ENCODE data around the gene DPEP1. TPM values are rescaled to one million over a fixed set of nuclear protein-coding genes. Genes with fewer than 3 reads are reported as not detected.

Gene DPEP1
- total and polyA plus RNA-seq, 2 donors (not counting 3 experiments of a cell fraction or from before 2014, with no cell fraction given) = 0.37 to 0.44 TPM

DNA sequence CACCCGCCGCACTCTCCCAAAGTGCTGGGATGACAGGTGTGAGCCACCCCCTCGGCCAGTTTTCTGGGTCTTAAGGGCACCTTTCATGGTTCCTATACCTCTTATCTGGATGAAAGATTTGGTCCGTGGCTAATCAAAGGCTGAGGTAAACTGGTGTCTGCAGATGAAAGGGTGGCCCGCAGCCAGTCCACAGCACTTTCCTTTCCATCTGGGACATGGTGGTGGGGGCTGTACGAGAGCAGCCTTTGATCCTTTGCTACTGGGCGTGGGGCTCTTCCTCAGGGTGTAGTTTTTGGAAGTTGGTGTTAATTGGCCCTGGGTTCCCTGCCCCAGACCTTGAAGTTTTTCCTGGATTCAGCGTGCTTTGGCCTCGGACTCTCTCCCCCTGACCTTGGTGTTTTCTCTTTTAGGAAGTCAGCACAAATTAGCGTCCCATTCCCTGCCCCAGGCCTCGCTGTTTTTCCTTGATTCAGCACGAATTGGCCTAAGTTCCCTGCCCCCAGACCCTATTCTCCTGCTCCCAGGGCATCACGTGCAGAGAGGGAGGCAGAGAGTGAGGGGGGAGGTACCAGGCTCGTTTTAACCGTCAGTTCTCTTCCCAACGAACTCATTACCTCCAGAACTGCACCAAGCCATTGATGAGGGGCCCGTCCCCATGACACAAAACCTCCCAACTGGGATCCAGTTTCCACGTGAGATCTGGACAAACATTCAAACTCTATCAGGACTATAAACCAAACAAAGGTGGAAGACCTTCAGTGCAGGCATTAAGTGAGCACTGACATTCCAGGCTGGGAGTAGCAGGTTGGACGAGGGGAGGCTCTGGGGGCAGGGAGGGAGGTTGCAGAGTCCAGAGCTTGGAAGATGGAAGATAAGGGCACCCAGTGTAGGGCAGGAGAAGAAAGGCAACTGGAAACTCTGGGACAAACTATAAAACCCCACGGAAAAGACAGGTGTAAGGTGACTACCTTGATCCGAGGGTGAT, 11.6 kb downstream of the DPEP1 start:
- Histone ChIP-seq H3K4me1 (ENCODE audit: control insufficient read depth, extremely low read depth, insufficient read depth, low read length) (peaks cover 12% of the 10 kb centered on the region), H3K9me3 (replicated peaks; ENCODE audit: control insufficient read depth, insufficient read depth, low read length) (no peaks in the 10 kb centered on the region), H3K27me3 (ENCODE audit: control insufficient read depth in 2 of 2, insufficient read depth in 2 of 2, low read length in 2 of 2) (peaks cover 0 to 8% of the 10 kb centered on the region in 2 experiments), H3K4me2 (ENCODE audit: insufficient read depth, low read length) (no peak overlapping the region), H4K20me1 (replicated peaks; ENCODE audit: control insufficient read depth, extremely low read depth, insufficient read depth, low read length) (no peaks in the 10 kb centered on the region), H3K27ac (ENCODE audit: insufficient read depth, low read depth, low read length) (no peak overlapping the region), H3K79me2 (ENCODE audit: control insufficient read depth, insufficient read depth, low read length) (no peaks in the 10 kb centered on the region), H3K4me3 (replicated peaks in 1 of 3; ENCODE audit: insufficient read depth in 1 of 3, low read depth in 1 of 3, low read length in 3 of 3) (no peak overlapping the region), H2AFZ (ENCODE audit: low read depth, low read length) (no peak overlapping the region), H3K9ac (replicated peaks; ENCODE audit: extremely low read depth, insufficient read depth, low read length) (no peak overlapping the region), H3K36me3 (ENCODE audit: control insufficient read depth in 2 of 2, extremely low read depth in 1 of 2, insufficient read depth in 2 of 2, low read length in 2 of 2) (no peaks in the 10 kb centered on the region), H3K9me1 (replicated peaks; ENCODE audit: control insufficient read depth, extremely low read depth, insufficient read depth, low read length) (no peaks in the 10 kb centered on the region)
- FAIRE-seq (no peak), DNase-seq (ENCODE audit: low read depth, low spot score) (no peak)
- intact Hi-C loops (cut with micrococcal nuclease) = loop anchor here (5.0 kb wide), 1 partner anchor 43 kb away; no protein-coding TSS in a partner anchor
- TF ChIP-seq, protein P1, sequence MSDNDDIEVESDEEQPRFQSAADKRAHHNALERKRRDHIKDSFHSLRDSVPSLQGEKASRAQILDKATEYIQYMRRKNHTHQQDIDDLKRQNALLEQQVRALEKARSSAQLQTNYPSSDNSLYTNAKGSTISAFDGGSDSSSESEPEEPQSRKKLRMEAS (IDR thresholded peaks at IDR 0.05; ENCODE audit: insufficient read depth, insufficient read length) = no peak
- TF ChIP-seq POLR2A (IDR thresholded peaks at IDR 0.05; ENCODE audit: low read depth, low read length) = no peak
- TF ChIP-seq MYC (IDR thresholded peaks at IDR 0.05; ENCODE audit: low read depth, low read length) = no peak
- TF ChIP-seq EZH2 (IDR thresholded peaks at IDR 0.05; ENCODE audit: borderline replicate concordance, low read depth, low read length, severe bottlenecking) = no peak
- TF ChIP-seq POLR2AphosphoS5 (IDR thresholded peaks at IDR 0.05; ENCODE audit: insufficient read depth, low read depth, low read length) = no peak
- no peak for TF ChIP-seq GATA2 (IDR thresholded peaks at IDR 0.05; ENCODE audit: insufficient read depth, insufficient read length, low read depth, low read length)
- TF ChIP-seq, protein P2, sequence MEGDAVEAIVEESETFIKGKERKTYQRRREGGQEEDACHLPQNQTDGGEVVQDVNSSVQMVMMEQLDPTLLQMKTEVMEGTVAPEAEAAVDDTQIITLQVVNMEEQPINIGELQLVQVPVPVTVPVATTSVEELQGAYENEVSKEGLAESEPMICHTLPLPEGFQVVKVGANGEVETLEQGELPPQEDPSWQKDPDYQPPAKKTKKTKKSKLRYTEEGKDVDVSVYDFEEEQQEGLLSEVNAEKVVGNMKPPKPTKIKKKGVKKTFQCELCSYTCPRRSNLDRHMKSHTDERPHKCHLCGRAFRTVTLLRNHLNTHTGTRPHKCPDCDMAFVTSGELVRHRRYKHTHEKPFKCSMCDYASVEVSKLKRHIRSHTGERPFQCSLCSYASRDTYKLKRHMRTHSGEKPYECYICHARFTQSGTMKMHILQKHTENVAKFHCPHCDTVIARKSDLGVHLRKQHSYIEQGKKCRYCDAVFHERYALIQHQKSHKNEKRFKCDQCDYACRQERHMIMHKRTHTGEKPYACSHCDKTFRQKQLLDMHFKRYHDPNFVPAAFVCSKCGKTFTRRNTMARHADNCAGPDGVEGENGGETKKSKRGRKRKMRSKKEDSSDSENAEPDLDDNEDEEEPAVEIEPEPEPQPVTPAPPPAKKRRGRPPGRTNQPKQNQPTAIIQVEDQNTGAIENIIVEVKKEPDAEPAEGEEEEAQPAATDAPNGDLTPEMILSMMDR (IDR thresholded peaks at IDR 0.05; ENCODE audit: extremely low read depth in 1 of 2, insufficient read depth in 1 of 2, low read depth in 1 of 2, low read length in 2 of 2) = no peak
- no peak for TF ChIP-seq JUN (IDR thresholded peaks at IDR 0.05; ENCODE audit: borderline replicate concordance, insufficient read depth, insufficient read length, low read depth)
- no peak for TF ChIP-seq FOS (IDR thresholded peaks at IDR 0.05; ENCODE audit: borderline replicate concordance, insufficient read depth, low read length)
- POLR2A ChIA-PET = no interaction called here
- dilution Hi-C loops (cut with MboI; ENCODE audit: extremely low pct_ligation_motif_present, low sequenced_read_pairs) = no loop called here
- CTCF ChIA-PET = no interaction called here
- BruUV-seq (replicated peaks) = no TSS peak

All from endothelial cell of umbilical vein (primary cell).